ENCODE data around the gene TM4SF20.

TM4SF20 gene

GRCh38 chr2:227323818-227324217, 55.3 kb downstream of the TM4SF20 start:
- Histone ChIP-seq H3K36me3 (no peaks in the 10 kb centered on the region), H3K9me3 (no peaks in the 10 kb centered on the region), H3K27ac (no peak overlapping the region), H3K4me1 (ENCODE audit: control insufficient read depth in 1 of 2, insufficient read depth in 1 of 2, low read depth in 1 of 2, low read length in 1 of 2) (peaks cover 14 to 17% of the 10 kb centered on the region in 2 experiments), H3K27me3 (peaks cover 11% of the 10 kb centered on the region), H3K4me3 (ENCODE audit: low read depth in 1 of 2, low read length in 1 of 2) (no peak overlapping the region)
- TF ChIP-seq CTCF (IDR thresholded peaks at IDR 0.05): no peak

GRCh38 chr2:227322530-227323205, 56.4 kb downstream of the TM4SF20 start:
- Histone ChIP-seq H3K9me3 (no peaks in the 10 kb centered on the region), H3K27ac (no peak overlapping the region), H3K4me1 (ENCODE audit: control insufficient read depth in 1 of 2, insufficient read depth in 1 of 2, low read depth in 1 of 2, low read length in 1 of 2) (peaks cover 14 to 17% of the 10 kb centered on the region in 2 experiments), H3K4me3 (ENCODE audit: low read depth in 1 of 2, low read length in 1 of 2) (no peak overlapping the region), H3K36me3 (no peaks in the 10 kb centered on the region), H3K27me3 (peaks cover 12% of the 10 kb centered on the region)
- TF ChIP-seq CTCF (IDR thresholded peaks at IDR 0.05): no peak

- Histone ChIP-seq H3K27ac (no peak overlapping the region), H3K27me3 (peaks cover 12% of the 10 kb centered on the region), H3K4me3 (ENCODE audit: low read depth in 1 of 2, low read length in 1 of 2) (no peak overlapping the region), H3K4me1 (ENCODE audit: control insufficient read depth in 1 of 2, insufficient read depth in 1 of 2, low read depth in 1 of 2, low read length in 1 of 2) (peaks cover 6 to 7% of the 10 kb centered on the region in 2 experiments), H3K9me3 (no peaks in the 10 kb centered on the region), H3K36me3 (no peaks in the 10 kb centered on the region)
- TF ChIP-seq CTCF (IDR thresholded peaks at IDR 0.05): no peak
Measured at GRCh38 chr2:227320305-227321094, 58.6 kb downstream of the TM4SF20 start.

DNA sequence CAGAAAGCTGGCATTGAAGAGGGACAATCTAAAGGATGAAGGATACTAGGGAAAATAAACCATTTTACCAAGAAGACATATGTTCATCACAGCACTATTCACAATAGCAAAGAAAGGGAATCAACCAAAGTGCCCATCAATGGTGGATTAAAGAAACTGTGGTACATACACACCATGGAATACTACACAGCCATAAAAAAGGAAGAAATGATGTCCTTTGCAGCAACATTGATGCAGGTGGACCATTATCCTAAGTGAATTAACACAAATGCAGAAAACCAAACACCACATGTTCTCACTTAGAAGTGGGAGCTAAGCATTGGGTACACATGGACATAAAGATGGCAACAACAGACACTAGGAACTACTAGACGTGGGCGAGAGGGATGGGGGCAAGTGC, 61.3 kb downstream of the TM4SF20 start:
- no peak overlapping the region for H3K4me3 ChIP-seq (ENCODE audit: low read depth in 1 of 2, low read length in 1 of 2)
- H3K27me3 ChIP-seq: peaks cover 10% of the 10 kb centered on the region
- no peak overlapping the region for H3K27ac ChIP-seq
- no peak for TF ChIP-seq CTCF (IDR thresholded peaks at IDR 0.05)
- no peaks in the 10 kb centered on the region for H3K36me3 ChIP-seq
- H3K4me1 ChIP-seq (ENCODE audit: control insufficient read depth in 1 of 2, insufficient read depth in 1 of 2, low read depth in 1 of 2, low read length in 1 of 2): no peaks in the 10 kb centered on the region
- no peaks in the 10 kb centered on the region for H3K9me3 ChIP-seq

GRCh38 chr2:227313310-227313709, 65.8 kb downstream of the TM4SF20 start:
- TF ChIP-seq CTCF (IDR thresholded peaks at IDR 0.05): no peak
- H3K36me3 ChIP-seq: no peaks in the 10 kb centered on the region

More at GRCh38 chr2:227313310-227313709, 65.8 kb downstream of the TM4SF20 start:
- Histone ChIP-seq H3K27ac (no peak overlapping the region), H3K9me3 (no peaks in the 10 kb centered on the region), H3K27me3 (no peaks in the 10 kb centered on the region), H3K4me3 (ENCODE audit: low read depth in 1 of 2, low read length in 1 of 2) (no peak overlapping the region), H3K4me1 (ENCODE audit: control insufficient read depth in 1 of 2, insufficient read depth in 1 of 2, low read depth in 1 of 2, low read length in 1 of 2) (no peaks in the 10 kb centered on the region)

Measured in neutrophil (primary cell).